GM18870 (cell line): ENCODE results near the gene CYP4V2.

Experiments used
- ATAC-seq: cut with Tn5 transposase; IDR thresholded peaks from one replicate; pipeline ENCODE4 v1.9.1; 2021; ENCODE audit warnings: moderate library complexity; ENCODE audit not compliant: unreplicated experiment

CYP4V2 gene

DNA sequence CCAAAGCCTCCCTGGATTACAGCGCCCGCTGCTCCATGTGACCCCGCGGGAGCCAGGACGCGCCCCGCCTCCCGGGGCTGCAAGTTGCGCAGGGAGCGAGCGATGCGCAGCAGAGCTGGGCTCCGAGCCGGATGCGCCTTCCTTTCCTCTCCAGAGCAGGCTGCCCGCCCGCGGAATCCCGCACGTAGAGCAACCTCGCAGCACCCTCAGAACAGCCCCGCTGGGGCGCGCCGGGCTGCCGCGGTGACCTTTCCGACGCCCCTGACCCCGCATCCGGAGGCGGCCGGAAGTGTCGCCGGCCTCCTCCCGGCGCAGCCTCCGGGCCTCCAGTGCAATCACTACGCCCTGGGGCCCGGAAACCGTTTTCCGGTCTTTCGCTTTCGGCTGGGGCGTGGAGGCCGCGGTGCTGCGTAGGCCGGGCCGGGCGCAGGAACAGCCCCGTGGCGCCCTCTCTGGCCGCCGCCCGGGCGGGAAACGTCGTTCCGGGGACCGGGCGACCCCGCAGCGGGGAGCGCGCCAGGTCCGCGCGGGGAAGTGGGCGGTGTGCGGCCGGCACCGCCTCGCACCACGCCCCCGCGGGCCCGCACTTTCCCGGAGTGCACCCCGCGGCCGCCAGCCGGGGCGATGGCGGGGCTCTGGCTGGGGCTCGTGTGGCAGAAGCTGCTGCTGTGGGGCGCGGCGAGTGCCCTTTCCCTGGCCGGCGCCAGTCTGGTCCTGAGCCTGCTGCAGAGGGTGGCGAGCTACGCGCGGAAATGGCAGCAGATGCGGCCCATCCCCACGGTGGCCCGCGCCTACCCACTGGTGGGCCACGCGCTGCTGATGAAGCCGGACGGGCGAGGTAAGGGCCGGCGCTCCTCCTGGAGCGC, at the start of gene CYP4V2:
Gene CYP4V2 (plus strand): TSS at position 368 of the 866 bp plus-strand sequence. CDS start 257 bp downstream, at position 625.
- ATAC-seq, result peak; percentile 73

DNA sequence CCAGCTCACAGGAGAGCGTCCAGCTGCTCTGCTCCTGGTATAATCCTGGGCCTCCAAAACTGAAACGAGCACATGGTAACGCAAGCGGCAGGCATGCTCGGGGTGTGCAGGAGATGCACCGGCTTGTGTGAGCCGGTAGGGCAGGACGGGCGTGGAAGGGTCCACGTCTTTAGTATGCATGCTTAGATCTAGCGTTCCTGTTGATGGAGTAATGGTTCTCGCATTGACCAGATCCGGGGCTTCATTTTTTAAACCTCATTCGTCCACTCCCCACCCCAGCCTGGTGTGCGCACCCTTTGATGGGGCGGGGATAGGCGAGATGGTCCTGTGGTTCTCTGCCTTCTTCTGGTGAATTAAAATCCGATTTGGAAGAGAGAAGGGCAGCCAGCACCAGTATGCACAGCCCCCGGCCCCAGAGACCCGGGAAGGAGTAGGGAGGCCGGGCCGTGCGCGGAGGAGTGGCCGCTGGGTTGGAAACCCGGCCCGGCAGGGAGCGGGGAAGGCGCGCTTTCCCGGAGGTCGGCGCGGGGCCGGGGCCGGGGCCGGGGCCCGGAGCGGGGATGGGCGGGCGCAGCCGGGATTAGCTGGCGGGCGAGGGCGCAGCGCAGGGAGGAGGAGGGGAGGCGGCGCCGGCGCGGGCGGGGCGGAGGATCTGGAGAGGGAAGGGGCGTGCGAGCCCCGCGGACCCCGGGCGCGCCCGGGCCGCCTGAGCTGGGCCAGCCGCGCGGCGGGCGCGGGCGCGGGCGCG, 47.0 kb upstream of the CYP4V2 start:
- peak; percentile 34 for ATAC-seq

DNA sequence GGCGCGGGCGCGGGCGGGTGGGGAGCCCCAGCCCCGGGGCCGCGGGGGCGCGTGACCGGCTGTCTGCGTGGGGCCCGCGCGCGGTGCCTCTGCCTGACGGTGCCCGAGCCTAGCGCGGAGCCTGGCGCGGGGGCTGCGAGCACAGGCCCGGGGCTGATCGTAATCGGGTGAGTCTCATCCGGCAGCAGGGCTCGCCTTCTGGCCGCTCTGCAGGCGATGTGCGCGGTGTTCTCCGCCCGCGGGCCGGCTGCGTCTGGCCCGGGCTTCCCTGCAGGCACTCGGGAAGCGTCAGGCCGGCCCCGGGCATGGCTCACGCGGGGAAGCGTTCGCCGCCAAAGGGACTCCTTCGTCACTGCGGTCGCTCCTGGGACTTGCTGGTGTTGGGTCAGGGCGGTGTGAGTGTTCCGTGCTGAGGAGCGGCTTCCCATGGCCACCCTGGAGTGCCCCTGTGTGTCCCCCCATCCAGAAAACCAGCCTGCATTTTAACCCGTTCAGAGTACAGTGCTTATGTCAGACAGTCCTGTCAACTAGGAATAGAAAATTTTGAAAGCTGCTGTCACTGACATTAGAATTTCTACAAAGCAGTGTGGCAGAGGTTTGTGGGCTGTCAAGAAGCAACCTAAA, 46.3 kb upstream of the CYP4V2 start:
- no peak for ATAC-seq

DNA sequence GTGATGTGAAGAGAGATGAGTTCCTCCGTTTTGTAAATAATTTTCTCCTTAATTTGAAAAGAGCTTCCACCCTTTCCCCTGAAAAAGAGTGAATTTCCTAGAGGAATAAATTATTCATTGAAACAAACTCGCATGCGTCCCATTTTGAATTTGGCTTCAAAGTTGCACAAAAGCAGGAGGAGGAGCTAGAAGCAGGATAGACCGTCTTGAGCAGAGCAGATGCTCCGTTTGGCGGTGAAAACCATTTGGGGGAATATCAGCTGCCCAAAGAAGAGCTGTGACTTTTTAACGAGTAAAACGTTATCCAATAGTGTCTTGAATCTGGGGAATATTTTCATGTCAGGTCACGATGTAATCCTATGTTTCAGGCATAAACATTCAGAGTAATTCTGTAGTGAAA, 44.9 kb upstream of the CYP4V2 start:
- ATAC-seq, result no peak

DNA sequence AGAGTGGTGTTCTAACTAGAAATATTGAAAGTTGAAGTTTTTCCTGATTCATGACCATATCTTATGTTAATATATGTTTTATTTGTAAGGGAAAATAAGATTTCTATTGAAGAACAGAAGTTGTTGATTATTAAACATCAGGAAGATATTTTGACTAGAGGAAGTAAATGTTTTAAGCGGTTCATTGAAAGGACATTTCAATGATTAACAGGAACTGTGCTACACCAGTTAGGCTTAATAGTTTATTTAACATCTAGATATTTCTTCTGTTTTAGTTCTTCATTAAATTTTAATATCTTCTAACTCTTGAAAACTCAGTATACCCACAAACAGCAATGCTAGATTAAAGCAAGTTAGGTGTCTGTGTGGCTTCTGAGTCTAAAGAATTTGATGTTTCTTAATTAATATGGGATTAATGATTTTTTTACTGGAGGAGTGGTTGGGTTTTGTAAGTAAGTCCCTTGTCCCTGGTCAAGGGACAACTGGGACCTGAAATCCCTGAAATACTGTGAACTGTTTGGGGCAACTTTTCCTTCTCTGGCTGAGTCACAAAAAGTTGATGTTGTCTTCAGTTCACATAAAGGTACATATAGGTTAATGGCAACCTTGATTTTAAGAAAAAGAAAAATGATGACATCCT, 42.9 kb upstream of the CYP4V2 start:
- ATAC-seq, result no peak

DNA sequence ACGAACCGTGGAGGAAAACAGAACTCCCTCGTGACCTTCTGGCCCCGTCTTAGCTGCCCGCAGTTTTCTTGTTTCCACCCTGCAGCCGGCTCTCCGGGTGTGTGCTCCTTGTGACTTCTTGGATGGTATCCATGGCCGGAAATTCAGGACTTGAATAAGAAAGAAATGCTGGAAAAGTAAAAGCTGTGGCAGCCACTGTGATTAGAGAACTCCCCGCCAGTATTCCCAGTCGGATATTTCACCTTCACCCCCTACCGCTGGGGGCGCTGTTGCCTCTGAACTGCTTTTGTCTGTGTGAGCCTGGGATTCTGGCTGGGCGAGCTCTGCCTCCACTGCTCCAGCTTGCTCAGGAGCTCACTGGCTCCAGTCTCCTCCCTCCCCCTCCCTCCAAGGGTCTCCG, 41.5 kb upstream of the CYP4V2 start:
- no peak for ATAC-seq

DNA sequence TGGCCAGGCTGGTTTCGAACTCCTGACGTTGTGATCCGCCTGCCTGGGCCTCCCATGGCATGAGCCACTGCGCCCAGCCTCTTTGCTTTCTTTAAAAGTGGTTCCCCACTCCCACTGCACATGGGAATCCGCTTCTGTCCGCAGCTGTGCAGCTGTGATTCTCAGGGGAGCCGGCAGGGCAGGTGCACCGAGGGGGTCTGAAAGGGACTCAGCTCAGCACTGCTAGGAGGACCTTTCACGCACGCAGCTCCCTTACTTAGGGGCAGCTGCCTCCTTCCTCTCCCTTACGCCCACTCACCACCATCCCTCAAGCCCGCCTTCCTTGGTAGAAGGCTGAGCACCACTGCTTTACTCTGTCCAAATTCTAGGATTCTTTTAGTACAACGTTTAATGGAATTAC, 40.4 kb upstream of the CYP4V2 start:
- ATAC-seq, result no peak

DNA sequence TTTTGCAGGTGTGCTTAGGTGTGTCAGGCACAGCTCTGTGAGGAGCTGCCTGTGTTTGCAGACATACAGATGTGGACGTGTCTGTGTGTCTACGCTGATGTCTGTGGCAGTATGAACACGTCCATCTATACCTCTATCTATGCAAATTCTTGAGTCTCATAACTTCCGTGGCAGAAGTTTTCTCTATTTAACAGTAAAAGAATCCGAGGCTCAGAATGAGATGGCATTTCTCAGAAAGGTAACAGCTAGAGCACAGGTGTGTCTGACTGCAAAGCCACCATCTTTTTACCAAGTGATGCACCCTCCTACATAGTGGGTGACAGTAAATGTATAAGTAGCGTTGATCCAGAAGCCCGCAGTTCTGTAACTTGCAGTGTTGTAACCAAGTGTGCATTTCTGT, 39.9 kb upstream of the CYP4V2 start:
- no peak for ATAC-seq

DNA sequence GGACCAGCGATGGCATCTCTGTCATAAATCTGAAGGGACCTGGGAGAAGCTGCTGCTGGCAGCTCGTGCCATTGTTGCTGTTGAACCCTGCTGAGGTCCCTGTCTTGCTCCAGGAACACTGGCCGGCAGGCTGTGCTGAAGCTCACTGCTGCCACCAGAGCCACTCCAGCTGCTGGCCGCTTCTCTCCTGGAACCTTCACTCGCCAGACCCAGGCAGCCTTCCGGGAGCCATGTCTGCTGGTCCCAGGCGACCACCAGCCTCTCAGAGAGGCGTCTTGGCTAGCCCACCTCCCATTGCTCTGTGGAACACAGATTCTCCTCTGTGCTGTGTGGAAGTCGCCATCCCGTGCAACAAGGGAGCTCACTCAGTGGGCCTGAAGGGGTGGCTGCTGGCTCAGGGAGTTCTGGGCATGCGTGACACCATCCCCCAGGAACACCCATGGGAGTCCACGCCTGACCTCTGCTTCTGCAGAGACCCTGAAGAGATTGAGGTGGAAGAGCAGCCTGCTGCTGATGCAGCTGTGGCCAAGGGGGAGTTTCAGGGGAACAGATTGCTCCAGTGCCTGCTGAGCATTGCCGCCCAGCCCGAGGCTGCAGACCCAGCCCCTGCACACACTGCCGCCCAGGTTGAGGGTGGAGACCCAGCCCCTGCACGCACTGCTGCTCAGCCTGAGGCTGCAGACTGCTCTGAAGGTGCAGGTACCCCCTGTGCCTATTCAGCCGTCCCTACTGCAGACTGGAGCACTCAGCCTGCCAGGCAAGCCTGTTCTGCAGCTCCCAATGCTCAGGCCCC, 33.1 kb upstream of the CYP4V2 start:
- ATAC-seq, result no peak

DNA sequence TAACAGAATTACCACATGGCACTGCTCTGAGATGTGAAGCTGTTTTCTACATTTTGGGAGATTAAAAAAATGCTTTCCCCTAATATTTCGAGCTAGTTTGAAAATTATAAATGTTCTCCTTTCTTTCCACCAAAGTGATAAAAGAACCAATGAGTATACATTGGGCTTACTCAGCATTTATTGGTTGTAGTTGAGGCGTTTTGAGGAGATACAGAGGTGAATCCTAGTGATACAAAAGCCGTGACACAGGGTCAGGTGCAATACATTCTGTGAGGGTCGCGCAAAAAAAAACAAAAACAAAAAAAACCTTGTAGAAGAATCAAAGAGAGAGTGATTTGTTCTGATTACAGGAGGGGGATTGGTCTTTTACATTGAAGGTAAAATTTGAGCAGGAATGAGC, 32.4 kb upstream of the CYP4V2 start:
- no peak for ATAC-seq

DNA sequence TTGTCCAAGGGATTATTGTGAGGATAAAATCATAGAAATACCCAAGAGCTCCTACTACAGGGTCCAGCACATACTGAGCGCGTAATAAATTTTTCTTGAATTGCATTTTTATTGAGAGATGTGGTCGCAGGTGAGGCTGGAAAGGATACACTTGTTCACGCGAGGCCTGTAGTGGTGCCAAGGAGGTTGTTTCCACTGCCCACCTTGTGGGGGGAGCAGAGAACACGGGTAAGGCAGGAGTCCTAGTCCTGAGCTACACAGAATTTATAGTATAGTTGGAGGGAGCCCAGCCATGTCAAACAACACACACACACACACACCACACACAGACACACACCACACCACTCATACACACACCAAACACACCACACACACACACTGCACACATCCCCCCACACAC, 31.8 kb upstream of the CYP4V2 start:
- no peak for ATAC-seq

DNA sequence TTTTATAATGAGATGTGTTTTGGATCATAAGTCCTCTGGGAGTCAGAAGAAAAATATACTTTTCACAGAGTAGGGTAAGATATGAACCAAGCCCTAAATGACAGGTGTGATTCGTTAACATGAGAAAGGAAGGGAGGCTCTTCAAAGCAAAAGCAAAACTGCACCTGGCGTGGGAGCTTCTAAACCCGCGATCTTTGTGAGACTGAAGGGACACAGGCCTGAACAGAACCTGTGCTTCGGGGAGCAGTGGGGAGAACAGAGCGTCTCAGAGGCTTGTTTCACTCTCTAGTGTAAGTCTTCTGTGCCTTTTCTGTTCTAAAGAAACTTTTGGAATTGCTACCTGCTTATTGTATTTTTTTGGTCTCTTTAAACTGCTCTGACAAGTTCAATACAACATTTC, 30.2 kb upstream of the CYP4V2 start:
- ATAC-seq, result peak; percentile 93

DNA sequence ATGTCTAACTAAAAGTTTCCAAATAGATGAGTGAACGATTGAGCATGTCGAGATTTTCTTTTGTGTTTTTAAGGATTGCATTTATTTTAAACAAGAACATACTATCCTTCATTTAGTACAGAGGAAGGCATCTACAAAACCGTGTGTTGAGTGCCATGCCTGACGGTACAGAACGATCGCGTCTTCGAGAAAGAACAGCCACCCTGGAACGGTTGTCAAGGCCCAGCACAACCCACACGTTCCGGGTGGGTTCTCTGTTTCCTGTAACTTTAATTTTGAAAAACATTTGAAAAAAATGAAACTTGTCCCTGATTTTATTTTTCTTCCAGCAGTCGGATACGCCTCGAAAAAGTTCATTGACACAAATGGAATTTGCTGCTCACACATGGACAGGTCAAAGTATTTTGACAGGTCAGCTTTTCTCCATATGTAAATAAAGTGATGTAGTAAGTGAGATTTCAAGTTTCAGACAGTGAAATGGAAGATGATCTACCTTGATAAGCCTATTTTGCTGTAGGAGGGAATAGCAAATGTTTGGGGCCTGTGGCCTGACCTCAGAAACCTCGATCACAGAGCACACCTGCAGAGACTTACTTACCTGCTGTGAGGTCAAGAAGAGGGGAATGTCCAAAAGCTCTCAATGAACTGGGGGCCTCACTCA, 24.4 kb upstream of the CYP4V2 start:
- no peak for ATAC-seq

DNA sequence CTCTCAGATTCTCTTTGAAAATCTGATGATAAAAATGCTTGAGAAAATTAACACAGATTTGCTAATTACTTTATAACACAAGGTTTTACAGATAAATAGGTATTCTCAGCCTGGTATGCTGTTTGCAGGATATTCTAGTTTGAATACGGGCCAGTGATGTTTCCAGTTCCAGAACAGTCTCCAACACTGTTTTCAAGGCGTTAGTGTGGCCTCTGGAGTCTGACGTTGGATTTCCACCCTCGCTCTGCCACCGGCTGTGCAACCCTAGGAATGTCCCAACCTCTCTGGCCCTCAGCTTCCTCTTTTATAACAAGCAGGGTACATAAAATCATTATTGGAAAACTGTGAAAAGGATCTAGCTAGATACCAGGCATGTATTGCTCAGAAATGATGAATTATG, 23.8 kb upstream of the CYP4V2 start:
- ATAC-seq, result no peak

DNA sequence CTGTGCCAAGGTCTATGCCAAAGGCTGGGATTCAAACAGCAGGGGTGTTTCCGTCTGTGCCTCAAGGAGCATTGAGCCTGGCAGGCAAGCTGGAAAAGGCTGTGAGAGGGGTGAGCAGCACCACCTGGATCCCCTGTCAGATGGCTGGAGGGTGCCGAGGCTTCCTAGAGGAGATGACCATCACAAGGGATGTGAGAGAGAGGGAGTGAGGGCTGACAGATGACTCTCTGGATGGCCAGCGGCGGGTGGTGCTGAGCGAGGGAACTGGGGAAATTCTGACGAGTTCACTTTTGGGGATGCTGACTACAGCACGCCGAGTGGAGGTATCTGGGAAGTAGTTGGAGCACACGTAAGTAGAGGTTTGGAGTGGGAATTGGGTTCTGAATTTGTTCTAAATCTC, 22.6 kb upstream of the CYP4V2 start:
- no peak for ATAC-seq

DNA sequence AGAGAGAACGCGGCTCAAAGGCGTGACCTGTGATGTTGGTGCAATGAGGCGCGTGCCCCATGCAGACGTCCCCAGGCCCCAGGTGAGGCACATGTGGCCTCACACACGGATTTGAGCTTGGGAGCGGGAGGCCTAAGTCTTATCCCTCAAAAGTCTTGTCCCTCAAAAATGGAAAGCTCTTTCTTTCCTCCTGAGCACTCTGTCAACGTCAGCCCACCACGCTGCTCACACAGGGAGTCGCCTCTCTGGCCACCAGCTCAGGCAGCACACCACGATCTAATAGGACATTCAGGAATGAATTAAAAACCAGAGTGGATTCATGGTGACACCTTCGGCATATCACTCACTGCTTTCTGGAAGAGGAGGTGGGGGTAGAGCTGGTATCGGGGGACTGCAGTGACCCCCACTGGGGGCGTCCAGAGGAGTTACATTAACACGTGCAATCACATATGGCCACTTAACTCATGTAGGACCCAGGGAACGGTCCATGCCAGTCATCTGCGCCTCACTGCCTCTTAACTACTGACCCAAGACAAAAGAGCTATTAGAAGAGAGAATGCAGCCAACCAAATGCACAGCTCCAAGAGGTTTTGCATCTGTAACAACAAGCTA, 21.9 kb upstream of the CYP4V2 start:
- no peak for ATAC-seq

DNA sequence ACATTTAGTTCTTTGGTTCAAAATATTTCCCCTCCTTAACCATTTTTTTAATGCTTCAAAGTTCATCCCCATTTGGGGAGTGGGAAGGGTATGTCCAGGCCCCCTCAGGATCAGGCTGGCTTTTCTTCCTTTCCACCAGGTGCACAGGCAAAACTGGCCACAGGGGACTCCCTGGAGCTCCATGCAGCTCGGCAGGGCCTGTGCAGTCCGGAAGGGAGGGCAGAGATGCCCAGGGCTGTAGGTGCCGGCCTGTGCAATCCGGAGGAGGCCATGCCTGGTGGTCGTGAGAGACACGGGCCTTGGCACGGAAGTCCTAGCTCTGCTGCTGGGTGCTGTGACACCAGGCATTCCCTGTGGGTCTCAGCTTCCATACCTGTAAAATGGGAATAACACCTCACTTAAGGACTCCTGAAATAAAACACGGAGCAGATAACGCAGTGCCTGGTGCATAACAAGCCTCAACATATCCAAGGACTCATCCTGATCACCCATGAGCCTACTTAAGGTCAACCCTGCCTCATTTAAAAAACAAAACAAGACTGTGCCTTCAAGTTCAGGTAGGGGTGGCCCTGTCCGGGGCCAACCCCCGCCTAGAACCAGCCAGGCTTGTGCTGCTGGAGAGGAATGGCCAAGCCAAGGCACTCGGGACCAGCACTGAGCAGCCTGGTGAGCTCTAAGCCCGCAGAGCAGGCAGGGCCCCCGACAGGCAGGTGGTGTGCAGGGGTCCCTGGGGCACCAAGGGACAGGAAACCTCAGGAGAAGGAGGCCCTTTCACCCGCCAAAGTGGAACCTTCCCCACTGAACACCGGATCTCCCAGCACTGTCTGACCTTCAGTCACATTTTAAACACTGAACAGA, 21.2 kb upstream of the CYP4V2 start:
- ATAC-seq, result no peak

DNA sequence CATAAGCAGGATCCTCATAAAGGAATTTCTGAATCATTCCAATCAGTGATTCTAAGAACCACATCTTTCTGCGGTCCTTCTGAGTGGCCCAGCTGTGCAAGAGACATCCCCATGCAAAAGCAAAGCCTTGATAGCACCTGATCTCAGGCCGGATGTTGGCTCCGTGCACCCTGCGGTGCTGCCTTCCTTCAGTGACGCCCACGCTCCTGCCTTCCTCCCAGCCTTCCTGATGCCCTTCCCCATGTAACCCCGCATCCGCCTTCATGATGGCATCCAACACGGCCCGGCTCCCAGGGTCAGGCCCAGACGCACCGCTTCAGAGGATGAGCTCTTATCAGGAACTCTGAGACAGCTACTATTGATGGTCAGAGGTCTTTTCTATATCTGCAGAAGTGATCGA, 20.4 kb upstream of the CYP4V2 start:
- ATAC-seq, result no peak

DNA sequence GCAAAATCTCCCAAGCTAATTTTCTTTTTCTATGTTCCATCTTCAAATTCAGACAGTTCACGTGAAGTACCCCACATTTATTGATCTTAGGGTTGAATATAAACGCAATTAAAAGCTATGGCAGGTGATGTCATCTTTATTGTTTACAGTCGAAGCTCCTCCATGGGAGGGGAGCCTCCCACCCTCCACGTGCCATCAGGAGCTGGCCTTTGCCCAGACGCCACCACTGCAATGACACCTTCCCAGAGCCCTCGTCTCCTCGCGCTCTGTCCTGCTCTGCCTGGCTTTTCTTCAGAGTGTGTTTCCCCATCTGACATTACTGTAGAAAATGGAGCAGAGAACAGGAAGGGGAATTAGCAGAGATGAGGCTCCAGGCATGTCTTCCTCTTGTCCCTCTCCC, 18.8 kb upstream of the CYP4V2 start:
- ATAC-seq, result no peak
